WI38 (cell line): Measurements from ENCODE around the gene RARB.

Experiments used
- H3K4me3 ChIP-seq: 2 replicates; pipeline ENCODE4 v1.5.1; 2011; ENCODE audit warnings: low read depth, mild to moderate bottlenecking, control low read depth, low read length
- TF ChIP-seq, protein P1 (sequence below): IDR thresholded peaks from 2 replicates; pipeline ENCODE4 v1.5.1; 2012; ENCODE audit warnings: low read depth, mild to moderate bottlenecking, control low read depth, low read length

Gene RARB

GRCh38 chr3:25433868-25434267 lies 5.8 kb downstream of the RARB start:
- H3K4me3 ChIP-seq, result no peak overlapping the region
- TF ChIP-seq, protein P1, sequence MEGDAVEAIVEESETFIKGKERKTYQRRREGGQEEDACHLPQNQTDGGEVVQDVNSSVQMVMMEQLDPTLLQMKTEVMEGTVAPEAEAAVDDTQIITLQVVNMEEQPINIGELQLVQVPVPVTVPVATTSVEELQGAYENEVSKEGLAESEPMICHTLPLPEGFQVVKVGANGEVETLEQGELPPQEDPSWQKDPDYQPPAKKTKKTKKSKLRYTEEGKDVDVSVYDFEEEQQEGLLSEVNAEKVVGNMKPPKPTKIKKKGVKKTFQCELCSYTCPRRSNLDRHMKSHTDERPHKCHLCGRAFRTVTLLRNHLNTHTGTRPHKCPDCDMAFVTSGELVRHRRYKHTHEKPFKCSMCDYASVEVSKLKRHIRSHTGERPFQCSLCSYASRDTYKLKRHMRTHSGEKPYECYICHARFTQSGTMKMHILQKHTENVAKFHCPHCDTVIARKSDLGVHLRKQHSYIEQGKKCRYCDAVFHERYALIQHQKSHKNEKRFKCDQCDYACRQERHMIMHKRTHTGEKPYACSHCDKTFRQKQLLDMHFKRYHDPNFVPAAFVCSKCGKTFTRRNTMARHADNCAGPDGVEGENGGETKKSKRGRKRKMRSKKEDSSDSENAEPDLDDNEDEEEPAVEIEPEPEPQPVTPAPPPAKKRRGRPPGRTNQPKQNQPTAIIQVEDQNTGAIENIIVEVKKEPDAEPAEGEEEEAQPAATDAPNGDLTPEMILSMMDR, result no peak

DNA sequence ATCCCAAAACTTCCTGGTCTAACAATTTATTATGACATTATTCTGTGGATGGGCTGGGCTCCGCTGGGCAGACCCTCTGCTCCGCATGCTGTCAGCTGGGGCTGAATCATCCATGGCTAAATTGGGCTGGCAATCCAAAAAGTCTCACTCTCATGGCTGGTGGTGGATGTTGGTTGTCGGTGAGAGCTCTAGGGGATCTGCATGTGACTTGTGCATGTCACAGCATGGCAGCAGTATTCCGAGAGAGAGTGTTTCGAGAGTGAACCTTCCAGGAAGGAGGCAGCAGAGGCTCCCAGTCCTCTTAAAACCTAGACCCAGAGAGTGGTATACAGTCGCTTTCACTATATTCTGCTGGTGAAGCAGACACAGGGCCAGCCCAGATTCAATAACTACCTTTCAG lies 9.9 kb downstream of the RARB start:
- no peak overlapping the region for H3K4me3 ChIP-seq
- TF ChIP-seq, protein P1, result no peak

DNA sequence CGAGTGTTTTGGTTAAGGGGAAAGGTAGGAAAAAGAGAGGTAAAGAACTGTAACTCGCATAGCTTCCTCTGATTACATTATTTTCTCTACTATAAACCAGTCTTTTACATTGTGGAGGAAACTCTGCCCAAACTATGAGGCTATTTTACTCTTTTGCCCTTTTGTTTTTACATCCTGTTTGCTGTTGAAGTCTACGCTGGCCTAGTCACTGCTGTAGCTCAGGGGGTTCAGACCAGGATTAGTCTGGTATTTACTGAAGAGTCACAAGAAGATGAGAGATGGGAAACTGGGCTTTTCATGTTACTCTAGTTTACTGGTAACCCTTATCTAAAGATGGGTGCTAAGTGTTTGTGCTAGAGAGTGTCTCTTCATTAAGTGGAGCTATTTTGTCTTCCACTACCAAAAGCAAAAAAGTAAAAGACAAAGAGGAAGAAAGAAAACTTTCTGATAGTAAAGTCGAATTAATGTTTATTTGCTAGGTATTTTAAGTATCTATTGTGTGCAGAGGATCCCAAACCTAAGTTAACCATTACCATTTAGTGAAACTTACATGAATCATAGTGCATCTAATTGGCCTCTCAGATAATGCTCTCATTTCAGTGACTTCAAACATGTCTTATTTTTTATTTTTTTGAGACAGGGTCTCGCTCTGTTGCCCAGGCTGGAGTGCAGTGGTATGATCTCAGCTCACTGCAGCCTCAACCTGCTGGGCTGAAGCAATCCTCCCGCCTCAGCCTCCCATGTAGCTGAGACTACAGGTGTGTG lies 10.9 kb downstream of the RARB start:
- H3K4me3 ChIP-seq, result no peak overlapping the region

DNA sequence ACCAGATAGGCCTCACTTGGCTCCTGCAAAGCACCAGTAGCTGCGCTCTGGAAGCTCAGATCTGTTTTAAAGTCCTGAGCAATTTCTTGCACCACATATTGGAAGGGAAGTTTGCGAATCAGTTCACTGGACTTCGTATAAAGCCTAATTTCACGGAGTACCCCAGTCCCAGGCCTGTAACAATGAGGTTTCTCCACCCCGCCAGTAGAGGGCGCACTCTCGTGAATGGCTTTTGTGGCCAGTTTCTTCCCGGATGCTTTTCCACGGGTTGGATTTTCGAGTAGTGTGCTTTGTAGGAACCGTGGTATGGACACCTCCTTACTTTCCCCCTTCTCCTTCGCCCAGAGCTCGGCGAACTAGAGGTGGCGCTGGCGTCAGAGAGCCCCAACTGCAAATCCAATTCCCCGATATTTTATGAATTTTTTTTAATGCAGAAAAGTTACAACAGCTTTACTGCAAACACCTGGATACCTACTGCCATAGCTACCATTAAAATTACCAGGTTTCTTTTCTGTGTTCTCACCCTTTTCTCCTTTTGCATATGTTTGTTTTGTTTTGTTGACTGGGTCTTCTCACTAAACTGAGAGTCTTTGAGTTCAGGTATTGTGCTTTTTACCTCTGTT lies 13.3 kb downstream of the RARB start:
- H3K4me3 ChIP-seq, result no peak overlapping the region
- TF ChIP-seq, protein P1, result peak; percentile 63

More for the DNA sequence above, 10.9 kb downstream of the RARB start:
- TF ChIP-seq, protein P1, result no peak

DNA sequence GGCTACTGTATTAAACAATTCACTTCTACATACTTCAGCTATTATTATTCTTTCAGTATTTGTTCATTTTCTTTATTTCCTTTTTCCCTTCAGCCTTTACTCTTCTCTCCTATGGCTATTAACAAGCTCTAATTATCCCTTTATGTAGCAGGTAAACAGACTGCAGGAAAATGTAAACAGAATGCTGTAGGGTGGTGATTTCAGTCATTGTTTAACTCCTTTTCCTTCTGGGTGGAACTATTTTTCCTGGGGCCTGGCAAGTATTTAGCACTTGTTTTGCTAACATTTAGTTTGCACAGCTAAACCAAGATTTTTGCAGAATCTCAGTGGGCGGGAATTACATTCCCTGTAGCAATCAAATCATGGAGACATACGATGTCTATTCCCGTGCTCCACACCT lies 14.4 kb downstream of the RARB start:
- TF ChIP-seq, protein P1, result no peak
- no peak overlapping the region for H3K4me3 ChIP-seq

- TF ChIP-seq, protein P1, result no peak
- H3K4me3 ChIP-seq, result no peak overlapping the region
Measured at GRCh38 chr3:25444273-25444672, 16.2 kb downstream of the RARB start.

GRCh38 chr3:25445731-25446130 lies 17.7 kb downstream of the RARB start:
- TF ChIP-seq, protein P1, result no peak

More at GRCh38 chr3:25445731-25446130, 17.7 kb downstream of the RARB start:
- no peak overlapping the region for H3K4me3 ChIP-seq
